GM23248 (cell line): Measurements from ENCODE around the gene SLC29A2.

Source experiments
- EZH2 ChIP-seq: fragments of 200-600 bp; sonication (generic); IDR thresholded peaks from 2 replicates; pipeline ENCODE4 v1.6.1; 2018; ENCODE audit warnings: antibody characterized with exemption, mild to moderate bottlenecking; ENCODE audit not compliant: insufficient read depth, poor library complexity, severe bottlenecking
- EZH2phosphoT487 ChIP-seq: fragments of 200-600 bp; sonication (generic); IDR thresholded peaks from 2 replicates; pipeline ENCODE4 v1.6.1; 2018; ENCODE audit warnings: antibody characterized with exemption, moderate library complexity, mild to moderate bottlenecking, low read depth; ENCODE audit not compliant: insufficient read depth

DNA sequence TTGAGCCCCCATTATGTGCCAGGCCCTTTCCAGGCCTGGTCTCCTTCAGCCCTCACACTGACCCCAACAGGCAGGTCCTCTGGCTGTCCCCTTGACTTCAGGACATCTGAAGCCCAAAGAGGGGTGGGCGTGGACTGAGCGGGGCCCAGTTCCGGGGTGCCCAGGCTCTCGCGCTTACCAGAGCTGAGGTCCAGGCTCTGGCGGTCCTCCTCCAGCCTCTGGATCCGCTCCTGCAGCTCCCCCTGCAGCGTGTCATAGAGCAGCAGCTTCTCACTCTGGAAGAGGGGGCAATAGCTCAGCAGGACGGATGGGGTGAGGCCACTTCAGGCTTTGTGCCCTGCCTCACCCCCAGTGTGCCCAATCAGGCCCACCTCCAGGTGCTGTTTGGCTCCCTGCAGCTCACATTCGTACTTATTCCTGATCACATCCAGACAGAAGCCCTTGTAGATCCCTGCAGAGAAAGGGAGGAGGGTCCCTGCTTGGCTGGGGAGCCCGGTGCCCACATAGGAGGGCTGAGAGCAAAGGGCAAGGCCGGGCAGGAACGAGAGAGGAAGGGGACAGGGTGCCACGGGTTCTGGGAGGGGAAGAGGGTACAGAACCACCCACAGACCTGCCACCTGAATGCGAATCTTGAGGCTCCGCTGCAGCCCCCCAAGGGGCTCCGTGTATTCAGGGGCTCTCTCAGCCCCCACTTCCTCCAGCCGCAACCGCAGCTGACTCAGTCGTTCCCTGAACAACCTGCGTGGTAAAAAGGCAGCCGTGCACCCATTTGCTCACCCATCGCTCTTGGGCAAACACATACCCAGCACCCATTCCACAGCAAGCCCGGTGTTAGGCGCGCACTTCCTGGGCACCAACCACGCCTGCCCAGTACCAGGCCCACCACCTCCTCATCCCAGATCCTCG, 30.7 kb downstream of the SLC29A2 start:
- no peak for TF ChIP-seq EZH2
- TF ChIP-seq EZH2phosphoT487, result no peak
